Dermis microvascular lymphatic vessel endothelial cell (primary cell): ENCODE results near the gene FAM217B. TPM values are rescaled to one million over a fixed set of nuclear protein-coding genes. Genes with fewer than 3 reads are reported as not detected.
"Not testable (repeated sequence)": the region's sequence is repeated elsewhere in the genome, so short reads cannot be mapped to it uniquely, and the experiment has no call there.

Experiments
- DNase-seq, 2 donors: peaks; one replicate each; pipeline versions ENCODE4 v3.0.0 to v3.0.0-alpha.2; 2010; ENCODE audit warnings: low read depth in 2 of 2
- total RNA-seq: library from RNA; depleted of rRNA; stranded (reverse); fragments of >200 nt; gene quantifications from 2 replicates; pipeline ENCODE4 v1.2.1, GENCODE V29; 2014

The FAM217B gene
- total RNA-seq, 1 donor from 2014 or later = 2.3 TPM

DNA sequence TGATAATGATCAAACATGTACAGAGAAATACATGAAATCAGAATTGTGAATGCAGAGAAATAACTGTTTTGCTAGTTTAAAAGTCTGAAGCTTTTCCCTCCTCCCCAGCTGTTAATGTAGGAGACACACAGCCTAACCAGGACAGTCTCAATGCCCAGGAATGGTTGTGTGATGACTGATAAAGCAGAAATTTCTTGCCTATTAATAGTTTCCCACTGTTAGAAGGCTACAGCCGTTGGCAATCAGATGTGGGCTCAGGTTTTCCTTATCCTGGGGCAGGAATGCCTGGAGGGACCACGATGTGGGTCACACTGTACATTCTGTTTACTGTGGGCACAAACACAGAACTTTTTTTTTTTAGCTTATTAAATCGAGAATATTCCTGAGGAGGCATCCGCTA, 2.0 kb upstream of the FAM217B start:
- no peak for DNase-seq

DNA sequence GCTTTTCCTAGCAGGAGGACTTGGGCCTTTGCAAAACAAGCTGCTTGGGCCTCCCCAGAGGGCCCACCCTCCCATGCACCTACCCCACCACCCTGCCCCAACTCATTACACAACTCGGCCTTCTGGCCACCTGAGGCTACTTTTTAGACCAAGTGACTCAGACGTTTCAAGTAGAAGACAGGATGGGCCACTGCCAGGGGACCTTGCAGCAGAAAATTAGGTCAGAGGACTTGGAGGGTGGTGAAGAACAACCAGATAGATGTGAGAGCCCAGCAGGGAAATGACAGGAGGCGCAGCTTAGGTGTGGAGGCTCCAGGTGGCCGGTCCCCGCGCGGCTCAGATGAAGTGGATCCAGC, 1.5 kb upstream of the FAM217B start:
- DNase-seq = no peak

DNA sequence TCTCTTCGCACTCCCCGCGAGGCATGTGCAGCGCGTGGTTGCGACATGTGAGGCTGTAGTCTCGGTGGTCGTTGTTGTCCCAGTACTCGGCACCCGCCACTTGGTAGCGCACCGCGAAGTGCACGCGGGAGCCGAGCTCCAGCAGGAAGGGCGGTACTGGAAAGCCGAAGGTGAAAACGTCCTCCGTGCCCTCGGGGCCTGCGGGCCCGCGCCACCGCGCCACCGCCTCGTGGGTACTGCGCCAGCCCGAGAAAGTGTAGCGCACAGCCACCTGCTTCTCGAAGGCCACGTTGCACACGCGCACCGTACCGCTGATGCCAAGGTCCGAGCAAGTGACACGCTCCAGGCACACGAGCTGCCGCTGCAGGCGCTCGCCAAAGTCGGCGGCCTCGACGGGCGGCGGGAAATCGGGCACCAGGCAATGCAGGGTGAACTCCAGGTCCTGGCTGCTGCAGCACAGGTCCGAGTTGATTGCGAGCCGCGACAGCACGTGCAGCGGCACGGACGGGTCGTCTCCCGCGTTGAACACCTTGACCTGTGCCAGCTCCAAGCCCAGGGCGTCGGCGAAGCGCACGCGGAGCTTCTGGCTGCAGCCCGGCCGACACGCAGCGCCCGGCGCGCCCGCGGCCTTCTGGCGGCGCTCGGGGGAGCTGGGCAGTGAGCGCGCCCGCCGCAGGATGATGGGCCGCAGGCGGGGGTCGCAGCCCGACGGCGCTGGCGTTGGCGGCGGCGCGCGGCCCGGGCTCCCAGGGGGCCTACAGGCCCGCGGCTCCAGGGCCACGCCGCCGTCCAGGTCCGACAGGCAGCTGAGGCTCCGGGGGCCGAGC, 924 bp upstream of the FAM217B start:
- peak in 1 of 2 donors; percentile 41 for DNase-seq

DNA sequence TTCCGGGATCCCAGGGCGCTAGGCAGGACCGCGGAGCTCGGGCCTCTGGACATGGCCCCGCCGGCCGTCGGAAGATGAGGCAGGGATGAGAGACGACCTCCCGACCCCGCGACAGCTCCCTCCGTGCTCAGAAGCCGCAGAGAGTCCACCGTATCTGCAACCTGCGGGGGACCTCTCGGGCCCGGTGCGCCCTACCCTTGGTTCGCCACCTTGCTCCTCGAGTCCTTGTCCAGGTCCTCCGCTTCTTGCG, 385 bp upstream of the FAM217B start:
- DNase-seq = no peak

DNA sequence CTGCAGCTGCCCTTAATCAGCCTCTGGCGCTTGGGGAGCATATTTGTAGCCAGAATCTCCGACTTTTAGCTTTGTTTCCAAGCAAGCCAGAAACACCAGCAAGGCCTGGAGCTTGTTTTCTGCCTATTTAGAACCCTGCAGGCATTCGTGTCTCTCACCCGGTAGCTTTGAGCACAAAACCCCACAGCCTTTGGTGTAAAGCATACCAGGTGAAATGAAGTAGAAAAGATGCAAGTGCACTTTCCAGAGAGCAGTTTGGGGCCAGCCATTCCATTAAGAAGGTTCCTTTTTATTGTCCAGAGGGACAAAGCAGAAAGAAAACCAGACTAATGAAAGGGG, 736 bp downstream of the FAM217B start:
- DNase-seq = no peak

DNA sequence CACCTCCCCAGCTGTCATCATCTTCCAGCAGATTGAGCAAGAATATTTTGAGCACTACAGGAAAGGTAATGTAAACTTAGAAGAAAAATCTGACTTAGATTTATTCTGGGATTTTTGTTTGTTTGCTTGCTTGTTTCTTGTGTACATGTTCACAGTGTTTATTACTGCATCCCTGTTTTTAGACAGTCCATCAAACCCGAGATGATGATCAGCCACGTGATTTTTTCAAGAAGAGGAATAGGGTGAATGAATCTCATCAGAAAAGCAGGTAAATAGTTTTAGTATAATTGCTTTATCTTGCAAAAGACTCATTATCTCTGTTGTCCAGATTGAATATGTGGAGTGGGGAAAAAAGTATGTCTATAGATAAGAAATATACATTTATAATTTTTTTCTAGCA, 2.1 kb downstream of the FAM217B start:
- DNase-seq = no peak

DNA sequence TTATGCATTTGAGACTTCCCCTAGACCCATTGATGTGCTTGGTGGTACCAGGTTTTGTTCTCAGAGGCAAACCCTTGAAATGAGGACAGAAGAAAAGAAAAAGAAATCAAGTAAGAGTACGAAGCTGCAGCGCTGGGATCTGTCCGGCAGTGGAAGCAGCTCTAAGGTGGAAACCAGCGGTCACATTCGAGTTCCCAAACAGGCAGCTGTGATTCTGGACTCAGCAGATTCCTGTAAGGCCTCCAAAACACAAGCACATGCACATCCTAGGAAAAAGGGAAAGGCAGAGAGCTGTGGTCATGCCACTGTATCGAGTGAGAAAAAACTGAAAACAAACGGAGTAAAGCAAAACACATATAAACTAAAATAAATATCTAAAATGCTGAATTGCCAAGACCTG, 4.5 kb downstream of the FAM217B start:
- DNase-seq = no peak

DNA sequence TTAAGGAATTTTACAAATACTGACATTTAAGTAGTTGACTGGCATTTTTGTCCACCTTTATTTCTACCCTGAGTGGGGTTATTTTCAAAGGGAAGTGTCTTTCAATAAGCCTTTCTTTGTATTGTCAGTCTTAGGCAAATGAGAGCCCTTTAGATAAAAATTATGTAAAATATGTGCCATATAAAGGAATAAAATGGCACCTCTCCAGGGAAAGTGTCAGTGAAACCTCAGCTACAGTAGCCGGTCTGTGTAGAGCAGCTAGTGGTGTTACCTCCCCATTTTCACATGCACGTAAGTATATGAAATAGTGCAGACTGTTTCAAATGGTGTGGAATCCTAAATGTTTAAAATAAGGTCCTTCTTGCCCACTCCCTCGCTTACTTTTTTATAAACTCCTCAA, 5.0 kb downstream of the FAM217B start:
- no peak for DNase-seq

DNA sequence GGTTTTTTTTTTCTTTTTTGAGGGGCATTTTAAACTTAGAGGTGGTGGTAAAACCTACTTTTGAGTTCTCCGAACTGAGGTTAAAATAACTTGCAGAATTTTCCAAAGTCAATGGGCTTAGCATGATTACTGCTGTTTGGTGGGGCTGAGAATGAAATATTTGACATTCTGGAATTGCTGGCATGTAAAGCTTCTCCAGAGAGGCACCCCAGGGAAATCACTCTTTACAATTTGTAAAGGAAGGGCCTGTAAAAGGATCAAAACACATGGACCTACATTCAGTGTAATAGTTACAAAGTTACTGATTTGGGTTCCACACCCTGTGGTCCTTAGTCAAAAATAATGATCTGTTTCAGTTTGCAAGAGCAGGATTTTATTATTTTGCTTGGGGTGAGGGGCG, 5.5 kb downstream of the FAM217B start:
- no peak for DNase-seq

DNA sequence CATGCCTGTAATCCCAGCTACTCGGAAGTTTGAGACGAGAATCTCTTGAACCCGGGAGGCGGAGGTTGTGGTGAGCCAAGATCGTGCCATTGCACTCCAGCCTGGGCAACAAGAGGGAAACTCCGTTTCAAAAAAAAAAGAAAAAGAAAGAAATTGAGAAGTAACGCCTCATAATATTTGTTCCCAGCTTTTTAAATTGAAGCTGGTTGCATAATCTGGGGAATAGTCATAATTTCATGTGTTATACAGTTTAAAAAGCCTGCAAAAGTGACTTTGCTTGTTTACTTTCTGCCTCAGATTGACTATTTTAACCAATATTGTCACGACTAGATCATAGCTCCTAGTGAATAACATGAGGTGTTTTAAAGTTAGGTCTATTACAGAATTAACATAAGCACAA, 7.2 kb downstream of the FAM217B start:
- DNase-seq = no peak

DNA sequence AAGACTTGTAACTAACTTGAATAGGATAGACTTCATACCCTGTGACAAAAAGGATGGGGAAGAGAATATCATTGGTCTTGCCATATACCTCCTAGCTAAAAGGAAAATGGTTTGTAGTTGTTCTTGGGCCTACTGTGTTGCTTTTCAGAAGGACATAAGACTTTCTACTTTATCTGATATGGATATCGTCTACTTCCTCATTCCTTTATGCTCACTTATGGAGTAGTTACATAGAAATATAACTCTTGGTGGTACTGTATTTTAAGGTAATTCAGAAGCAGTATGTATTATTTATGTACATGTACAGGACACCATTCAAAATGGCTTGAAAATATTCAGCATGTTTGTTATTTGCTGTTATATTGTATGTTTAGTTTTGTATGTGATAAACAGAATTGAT, 8.0 kb downstream of the FAM217B start:
- no peak for DNase-seq

DNA sequence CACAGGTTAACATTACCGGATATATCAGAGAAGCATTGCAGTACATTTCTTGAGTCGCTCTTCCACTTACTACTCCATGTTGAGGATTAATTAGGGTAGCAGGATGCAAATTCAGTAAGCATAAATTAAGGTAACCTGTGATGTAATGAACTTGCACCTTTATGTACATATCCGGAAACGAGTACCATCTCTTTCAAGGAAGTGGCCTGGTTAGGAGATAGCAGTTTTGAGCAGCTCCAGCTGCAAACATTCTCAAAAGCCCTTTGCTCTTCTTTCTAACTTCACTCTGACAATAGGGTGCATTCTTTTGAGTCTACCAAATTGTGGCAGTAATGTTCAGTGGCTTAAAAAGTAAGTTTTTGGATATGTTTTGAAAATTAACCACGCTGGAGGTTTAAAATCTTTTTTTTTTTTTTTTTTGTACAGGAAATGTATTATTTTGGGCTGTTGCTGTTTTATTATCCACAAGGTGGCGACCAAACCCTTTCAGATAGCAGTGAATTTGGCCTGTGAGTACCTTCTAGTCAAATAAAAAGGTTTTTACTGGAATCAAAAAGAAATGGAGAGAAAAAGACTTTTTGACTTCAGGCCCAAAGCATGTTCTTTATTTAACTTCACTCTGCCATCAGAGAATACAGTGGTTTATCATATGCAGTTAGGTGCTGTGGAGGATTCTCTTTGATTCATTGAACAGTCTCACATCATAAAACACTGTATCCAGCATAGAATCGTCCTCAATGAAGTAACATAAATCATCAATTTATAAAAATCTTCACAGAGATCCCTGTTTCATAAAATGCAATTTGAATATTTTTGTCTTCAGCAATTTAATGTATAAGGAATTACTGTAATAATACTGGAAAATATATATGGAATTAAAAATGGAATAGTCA, 8.9 kb downstream of the FAM217B start:
- peak; percentile 43 to 63 for DNase-seq

DNA sequence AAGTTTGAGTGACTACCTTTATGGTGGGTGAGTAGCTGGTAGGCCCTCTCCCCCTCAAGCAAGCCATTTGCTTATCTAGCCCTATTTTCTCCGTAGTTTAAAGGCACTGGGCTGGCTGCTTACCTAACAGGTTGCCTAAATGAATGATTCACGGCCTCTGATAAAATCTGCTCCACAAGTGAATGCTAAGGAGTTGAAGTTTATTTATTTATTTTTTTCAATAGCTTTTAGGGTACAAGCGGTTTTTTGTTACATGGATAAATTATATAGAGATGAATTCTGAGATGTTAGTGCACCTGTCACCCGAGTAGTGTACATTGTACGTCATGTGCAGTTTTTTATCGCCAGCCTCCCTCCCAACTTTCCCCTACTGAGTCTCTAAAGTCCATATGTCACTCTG, 9.7 kb downstream of the FAM217B start:
- DNase-seq = no peak

DNA sequence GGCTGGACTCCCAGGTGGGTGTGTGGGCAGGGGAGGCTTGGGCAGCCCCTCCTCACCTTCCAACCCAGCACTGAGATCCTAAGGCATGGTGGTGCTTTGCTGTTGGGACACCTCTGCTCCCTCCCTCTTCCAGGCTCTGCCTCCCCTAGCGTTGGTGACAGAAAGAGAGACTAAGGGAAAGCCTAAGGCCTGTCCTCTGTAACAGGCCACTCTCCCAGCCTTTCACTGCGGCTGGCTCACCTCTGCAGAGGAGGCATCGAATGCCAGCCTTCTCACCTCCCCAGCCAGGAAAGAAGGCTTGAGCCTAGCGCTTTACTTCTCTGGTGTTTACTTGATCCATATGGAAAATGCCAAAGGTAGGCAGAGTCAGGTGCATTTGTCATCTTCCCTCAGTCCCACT, 14.5 kb downstream of the FAM217B start:
- DNase-seq = no peak

DNA sequence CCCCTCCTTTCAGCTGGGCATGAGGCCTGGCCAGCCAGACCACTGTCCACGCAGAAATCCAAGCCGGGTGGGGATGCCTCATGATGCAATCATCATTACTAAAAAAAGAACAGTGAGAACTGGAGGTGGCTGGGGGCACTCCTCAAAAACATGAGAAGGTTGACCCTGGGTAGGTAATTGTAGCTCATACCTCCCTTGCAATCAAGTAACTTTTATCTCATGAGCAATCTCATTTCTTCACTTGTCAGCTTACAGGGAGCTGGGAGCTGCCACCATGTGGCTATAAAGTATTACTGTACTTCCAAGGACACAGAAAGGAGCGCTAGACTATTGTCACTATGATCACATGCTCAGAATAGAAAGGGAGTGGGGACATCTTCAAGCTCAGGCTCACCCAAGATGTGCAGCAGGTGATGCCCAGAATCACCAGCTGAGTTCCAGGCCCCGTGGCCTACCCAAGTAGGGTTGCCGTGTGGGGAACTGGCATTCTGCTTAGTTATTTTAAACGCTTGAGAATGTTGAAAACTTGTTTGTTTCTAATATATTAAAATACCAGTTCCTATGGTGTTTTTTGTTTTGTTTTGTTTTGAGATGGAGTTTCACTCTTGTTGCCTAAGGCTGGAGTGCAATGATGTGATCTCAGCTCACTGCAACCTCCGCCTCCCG, 15.1 kb downstream of the FAM217B start:
- peak in 1 of 2 donors; percentile 23 for DNase-seq

DNA sequence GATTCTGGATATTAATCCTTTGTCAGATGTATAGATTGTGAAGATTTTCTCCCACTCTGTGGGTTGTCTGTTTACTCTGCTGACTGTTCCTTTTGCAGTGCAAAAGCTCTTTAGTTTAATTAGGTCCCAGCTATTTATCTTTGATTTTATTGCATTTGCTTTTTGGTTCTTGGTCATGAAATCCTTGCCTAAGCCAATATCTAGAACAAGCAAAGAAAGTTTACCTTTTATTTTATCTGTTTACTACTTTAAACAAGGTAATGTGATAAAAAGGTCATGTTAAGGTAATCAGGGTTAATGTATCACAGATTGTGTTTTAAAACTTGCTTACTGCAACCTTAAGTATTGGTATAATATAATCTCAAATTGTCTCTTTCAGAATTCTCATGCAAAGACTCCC, 17.4 kb downstream of the FAM217B start:
- not testable (repeated sequence) for DNase-seq

DNA sequence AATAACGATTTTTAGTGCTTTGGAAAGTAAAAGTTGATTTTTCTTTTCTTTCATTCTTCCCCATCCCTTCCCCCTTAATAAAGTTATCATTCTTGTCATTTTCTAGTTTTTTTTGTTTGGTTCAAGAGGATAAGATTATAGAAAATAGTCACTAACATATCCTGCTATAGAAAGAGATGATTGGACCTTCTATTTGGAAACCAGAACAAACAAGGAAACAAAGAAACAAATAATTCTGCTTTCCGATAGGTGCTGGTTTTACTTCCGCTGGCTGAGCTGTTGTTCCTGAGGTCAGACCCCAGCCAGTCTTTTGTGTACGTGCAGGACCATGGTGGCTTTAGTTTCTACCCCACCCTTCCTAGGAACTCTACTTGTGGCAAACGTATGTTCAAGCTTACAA, 17.9 kb downstream of the FAM217B start, which contains the start of gene CDH26:
Gene CDH26, plus strand, starts transcription at position 301 of the 400 bp plus-strand sequence. CDS start 304 bp downstream, outside the sequence.
- no peak for DNase-seq

DNA sequence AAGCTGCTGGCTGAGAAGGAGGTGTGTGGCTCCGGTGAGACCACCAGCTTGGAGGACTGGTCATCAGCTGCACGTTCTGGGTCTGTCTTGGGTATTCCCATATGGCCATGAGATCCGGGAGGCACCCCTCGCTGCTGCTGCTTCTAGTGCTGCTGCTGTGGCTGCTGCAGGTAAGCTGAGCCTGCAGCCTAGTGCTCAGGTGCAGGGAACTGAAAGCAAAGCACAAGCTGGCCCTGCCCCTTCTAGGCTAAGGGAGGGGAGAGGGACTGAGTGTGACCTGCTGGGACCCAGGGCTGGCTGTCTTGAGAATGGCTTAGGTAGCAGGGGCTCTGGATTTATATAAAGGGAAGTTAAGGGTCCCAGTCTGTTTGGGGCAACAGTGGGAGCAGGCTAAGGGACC, 18.4 kb downstream of the FAM217B start:
- no peak for DNase-seq

DNA sequence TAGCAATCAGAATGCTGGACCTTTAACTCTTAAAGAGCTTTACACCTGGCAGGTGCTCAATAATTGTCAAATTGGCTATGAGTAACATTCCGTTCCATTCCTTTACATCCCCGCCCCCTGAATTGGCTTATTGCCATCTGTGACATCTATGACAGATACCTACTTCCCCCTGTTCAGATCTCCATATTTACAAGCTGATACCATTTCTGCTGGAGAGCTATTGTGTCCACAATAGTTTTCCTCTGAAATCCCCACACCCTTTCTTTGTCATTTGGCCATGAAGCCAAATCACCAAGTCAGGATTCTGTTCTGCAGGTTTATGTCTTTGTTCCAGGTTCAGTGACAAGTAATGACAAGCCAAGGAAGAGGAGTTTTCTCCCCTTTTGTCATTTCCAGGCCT, 21.2 kb downstream of the FAM217B start:
- DNase-seq = no peak

DNA sequence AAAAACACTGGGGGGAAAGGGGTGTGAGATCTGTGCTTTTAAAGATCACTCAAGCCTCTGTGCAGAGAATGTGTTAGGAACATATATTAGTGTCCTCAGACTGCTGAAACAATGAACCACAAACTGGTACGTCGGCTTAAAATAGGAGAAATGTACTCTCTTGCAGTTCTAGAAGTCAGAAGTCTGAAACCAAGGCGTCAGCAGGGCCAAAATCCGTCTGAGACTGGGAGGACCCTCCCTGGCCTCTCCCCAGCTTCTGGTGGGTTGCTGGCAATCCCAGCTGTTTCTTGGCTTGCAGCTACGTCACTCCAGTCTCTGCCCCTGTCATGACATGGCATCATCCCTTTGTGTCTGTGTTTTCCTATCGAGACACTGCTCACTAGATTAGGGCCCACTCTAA, 22.0 kb downstream of the FAM217B start:
- DNase-seq = no peak

DNA sequence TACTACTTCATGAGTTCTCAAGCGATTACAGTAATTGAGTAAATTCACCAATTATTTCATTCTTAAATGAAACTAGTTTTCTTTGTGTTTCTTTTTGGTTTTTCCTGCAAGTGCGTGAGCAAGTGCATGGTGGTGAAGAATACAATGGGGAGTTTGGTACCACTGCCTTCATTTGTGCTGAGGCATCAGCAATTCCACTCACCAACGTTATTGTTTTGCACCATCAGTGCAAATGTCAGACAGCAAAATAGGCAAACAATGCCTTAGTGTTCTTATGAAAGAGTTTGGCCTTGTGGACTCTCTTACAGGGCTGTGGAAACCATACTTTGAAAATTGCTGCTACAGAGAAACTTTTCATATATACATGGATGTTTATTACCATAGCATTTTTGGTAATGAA, 26.2 kb downstream of the FAM217B start:
- no peak for DNase-seq

DNA sequence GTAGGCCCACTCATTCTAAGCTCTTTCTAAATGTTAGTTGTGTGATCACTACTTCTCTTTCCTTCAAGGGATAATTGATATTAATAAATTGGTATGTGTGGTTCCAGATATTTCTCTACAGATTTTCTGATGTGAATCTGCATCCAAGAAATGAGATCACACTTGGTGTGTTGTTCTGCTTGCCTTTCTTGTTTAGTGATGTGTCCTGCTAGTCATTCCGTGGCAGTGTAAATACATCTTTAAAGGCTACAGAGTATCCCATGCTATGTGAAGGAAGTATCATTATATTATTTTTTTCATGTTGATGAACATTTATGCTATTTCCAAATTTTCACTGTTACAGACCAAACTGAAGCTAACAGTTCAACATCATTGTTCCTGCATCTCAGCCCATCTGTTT, 31.2 kb downstream of the FAM217B start:
- no peak for DNase-seq
